GM18868 (cell line): Measurements from ENCODE around the gene NRGN.

Source experiments
- ATAC-seq: cut with Tn5 transposase; IDR thresholded peaks from one replicate; pipeline ENCODE4 v1.9.1; 2021; ENCODE audit warnings: mild to moderate bottlenecking, moderate library complexity; ENCODE audit not compliant: unreplicated experiment

NRGN gene

GRCh38 chr11:124739479-124740276 is at the start of gene NRGN:
NRGN (plus strand) TSS chr11:124739942; CDS start chr11:124740085, 143 bp downstream.
- peak; percentile 97 for ATAC-seq

GRCh38 chr11:124693142-124693541 is 46.6 kb upstream of the NRGN start:
- ATAC-seq: no peak

- no peak for ATAC-seq
Observed at GRCh38 chr11:124699547-124699946, 40.2 kb upstream of the NRGN start.

- no peak for ATAC-seq
Observed at GRCh38 chr11:124700028-124700427, 39.7 kb upstream of the NRGN start.

GRCh38 chr11:124707829-124708228 is 31.9 kb upstream of the NRGN start:
- ATAC-seq: no peak

GRCh38 chr11:124712392-124712791 is 27.4 kb upstream of the NRGN start:
- ATAC-seq: no peak

GRCh38 chr11:124716591-124716990 is 23.2 kb upstream of the NRGN start:
- ATAC-seq: no peak

GRCh38 chr11:124717421-124717785 is 22.3 kb upstream of the NRGN start:
- ATAC-seq: peak; percentile 47

- ATAC-seq: peak; percentile 44
Observed at GRCh38 chr11:124717786-124718651, 21.7 kb upstream of the NRGN start.

GRCh38 chr11:124718801-124719200 is 20.9 kb upstream of the NRGN start:
- no peak for ATAC-seq

- ATAC-seq: no peak
Observed at GRCh38 chr11:124719534-124719933, 20.2 kb upstream of the NRGN start.

- no peak for ATAC-seq
Observed at GRCh38 chr11:124722176-124722575, 17.6 kb upstream of the NRGN start.

- no peak for ATAC-seq
Observed at GRCh38 chr11:124724979-124725718, 14.6 kb upstream of the NRGN start.

GRCh38 chr11:124725719-124726105 is 14.0 kb upstream of the NRGN start:
- no peak for ATAC-seq

- no peak for ATAC-seq
Observed at GRCh38 chr11:124727474-124727873, 12.3 kb upstream of the NRGN start.

- ATAC-seq: no peak
Observed at GRCh38 chr11:124728134-124728533, 11.6 kb upstream of the NRGN start.

GRCh38 chr11:124729571-124729970 is 10.2 kb upstream of the NRGN start:
- no peak for ATAC-seq

- no peak for ATAC-seq
Observed at GRCh38 chr11:124732230-124732629, 7.5 kb upstream of the NRGN start.

GRCh38 chr11:124736736-124737135 is 3.0 kb upstream of the NRGN start:
- no peak for ATAC-seq

GRCh38 chr11:124737638-124738305 is 2.0 kb upstream of the NRGN start:
- no peak for ATAC-seq
